Measurements from ENCODE around the gene TIMM10B. TPM values are rescaled to one million over a fixed set of nuclear protein-coding genes. Genes with fewer than 3 reads are reported as not detected.
"Not testable (repeated sequence)": the region's sequence is repeated elsewhere in the genome, so short reads cannot be mapped to it uniquely, and the experiment has no call there.

Gene TIMM10B
- total RNA-seq, 1 donor from 2014 or later: 14.1 TPM

GRCh38 chr11:6489306-6489705 is 8.0 kb downstream of the TIMM10B start:
- intact Hi-C loops (cut with DNase I): no loop called here
- ATAC-seq (ENCODE audit: poor library complexity) (no peak), DNase-seq (no peak)

GRCh38 chr11:6497069-6497839 is 16.0 kb downstream of the TIMM10B start, which contains the start of gene DNHD1:
Gene DNHD1 (plus strand): TSS chr11:6497280. CDS start chr11:6498216, 936 bp downstream.
- DNase-seq (peak; percentile 54), ATAC-seq (ENCODE audit: poor library complexity) (peak; percentile 53)
- intact Hi-C loops (cut with DNase I): no loop called here

- ATAC-seq (ENCODE audit: poor library complexity): peak; percentile 59
- intact Hi-C loops (cut with DNase I): no loop called here
- DNase-seq: no peak
These were observed 16.8 kb downstream of the TIMM10B start for GRCh38 chr11:6498121-6498520.

GRCh38 chr11:6498544-6498943 is 17.2 kb downstream of the TIMM10B start:
- DNase-seq: no peak
- ATAC-seq (ENCODE audit: poor library complexity): no peak
- intact Hi-C loops (cut with DNase I): no loop called here

DNA sequence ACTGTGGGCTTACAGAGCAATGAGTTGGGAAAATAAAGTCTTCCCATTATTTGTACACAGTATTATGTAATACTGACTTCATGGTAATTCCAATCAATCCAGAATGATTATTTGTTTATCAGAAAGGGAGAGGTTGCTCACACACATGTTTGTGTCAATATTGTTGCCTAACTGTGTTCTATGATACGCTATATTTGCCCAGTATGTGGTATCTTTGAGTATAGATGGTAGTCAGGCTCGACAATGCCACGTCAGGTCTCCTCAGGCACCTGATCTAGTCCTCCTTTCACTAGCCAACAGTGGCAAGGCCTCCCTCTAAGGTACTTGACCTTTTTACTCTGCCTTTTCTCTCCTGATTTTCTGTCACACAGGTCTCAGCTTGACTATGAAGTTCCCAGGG is 21.1 kb downstream of the TIMM10B start:
- ATAC-seq (ENCODE audit: poor library complexity) (no peak), DNase-seq (no peak)
- intact Hi-C loops (cut with DNase I): no loop called here

- DNase-seq (no peak), ATAC-seq (ENCODE audit: poor library complexity) (no peak)
- intact Hi-C loops (cut with DNase I): no loop called here
These were observed 22.9 kb downstream of the TIMM10B start for GRCh38 chr11:6504166-6504565.

GRCh38 chr11:6505577-6506240 is 24.4 kb downstream of the TIMM10B start:
- intact Hi-C loops (cut with DNase I): loop anchor here (5.0 kb wide), 1 partner anchor 128 kb away; no protein-coding TSS in a partner anchor

GRCh38 chr11:6516865-6517264 is 35.6 kb downstream of the TIMM10B start:
- intact Hi-C loops (cut with DNase I): no loop called here
- DNase-seq: no peak
- peak; percentile 80 for ATAC-seq (ENCODE audit: poor library complexity)

More at GRCh38 chr11:6505577-6506240, 24.4 kb downstream of the TIMM10B start:
- ATAC-seq (ENCODE audit: poor library complexity) (peak; percentile 68), DNase-seq (no peak)

- DNase-seq: no peak
- intact Hi-C loops (cut with DNase I): no loop called here
- no peak for ATAC-seq (ENCODE audit: poor library complexity)
These were observed 39.0 kb downstream of the TIMM10B start for GRCh38 chr11:6520265-6520664.

- DNase-seq; ATAC-seq (ENCODE audit: poor library complexity); intact Hi-C loops (cut with DNase I): not testable (repeated sequence)
These were observed 40.6 kb downstream of the TIMM10B start for GRCh38 chr11:6521946-6522345.

GRCh38 chr11:6523253-6523652 is 42.0 kb downstream of the TIMM10B start:
- intact Hi-C loops (cut with DNase I): no loop called here

DNA sequence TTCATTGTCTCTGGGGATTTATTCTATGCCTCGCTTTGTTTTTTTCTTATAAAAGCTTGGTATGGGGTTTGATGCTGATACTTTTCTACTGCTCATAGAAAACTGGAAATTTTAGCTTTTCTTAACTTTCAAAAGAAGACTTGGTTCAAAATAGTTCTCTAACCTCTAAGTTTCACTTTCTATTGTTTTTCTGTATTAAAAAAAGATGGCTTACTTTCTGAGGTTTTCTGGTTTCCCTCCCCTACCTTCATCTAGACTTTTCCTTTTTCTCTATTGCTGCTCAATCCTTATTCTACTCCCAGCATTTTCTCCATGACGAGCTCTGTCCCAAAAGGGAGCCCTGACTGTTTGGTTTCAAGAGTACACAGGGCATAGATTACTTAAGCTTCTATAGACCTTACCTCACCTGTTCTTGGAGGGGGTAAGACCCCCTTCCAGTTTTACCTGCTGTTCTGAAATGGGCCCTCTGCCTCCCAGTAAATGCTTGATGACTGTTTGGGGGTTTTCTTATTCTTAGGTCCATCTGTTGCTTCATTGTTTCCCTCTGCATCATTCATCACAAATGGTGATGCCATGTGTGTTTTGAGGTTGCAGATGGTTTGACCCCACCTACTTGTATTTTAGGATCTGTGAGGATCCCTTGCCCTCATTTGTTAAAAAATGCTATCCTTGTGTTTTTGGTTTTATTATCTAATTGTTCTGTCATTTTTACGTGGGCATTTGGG is 45.3 kb downstream of the TIMM10B start:
- no peak for DNase-seq
- intact Hi-C loops (cut with DNase I): no loop called here
- ATAC-seq (ENCODE audit: poor library complexity): no peak

More at GRCh38 chr11:6523253-6523652, 42.0 kb downstream of the TIMM10B start:
- DNase-seq: no peak
- no peak for ATAC-seq (ENCODE audit: poor library complexity)

DNA sequence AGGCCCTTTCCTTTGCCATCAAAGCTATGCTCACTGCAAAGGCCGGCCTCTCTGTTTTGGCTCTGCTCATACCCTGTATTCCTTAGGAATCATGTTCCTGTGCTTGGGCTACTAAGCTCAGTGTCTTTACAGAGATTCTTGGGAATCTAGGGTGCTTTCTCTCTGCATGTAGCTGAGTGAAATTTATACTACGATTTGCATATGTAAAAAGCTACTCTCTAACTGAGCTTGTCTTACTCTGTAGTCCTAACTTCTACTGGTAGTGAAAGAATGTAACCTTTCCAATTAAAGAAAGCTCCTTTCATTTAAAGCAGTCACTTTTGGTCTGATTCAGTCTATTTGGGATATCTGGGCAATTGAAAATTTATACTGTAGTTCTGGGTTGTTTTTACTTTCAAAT is 48.0 kb downstream of the TIMM10B start:
- DNase-seq (no peak), ATAC-seq (ENCODE audit: poor library complexity) (no peak)
- intact Hi-C loops (cut with DNase I): no loop called here

GRCh38 chr11:6530848-6531247 is 49.5 kb downstream of the TIMM10B start:
- intact Hi-C loops (cut with DNase I): loop anchor here (5.0 kb wide), 2 partner anchors 151 to 176 kb away; partner anchors contain the start of gene MRPL17
- ATAC-seq (ENCODE audit: poor library complexity): no peak
- DNase-seq: no peak

- intact Hi-C loops (cut with DNase I): loop anchor here (5.0 kb wide), 2 partner anchors 151 to 176 kb away; partner anchors contain the start of gene MRPL17
- ATAC-seq (ENCODE audit: poor library complexity): peak; percentile 90
- no peak for DNase-seq
These were observed 50.0 kb downstream of the TIMM10B start for GRCh38 chr11:6531267-6531752.
